ENCODE measurements around the gene MDC1. TPM values are rescaled to one million over a fixed set of nuclear protein-coding genes. Genes with fewer than 3 reads are reported as not detected.
A peak's percentile ranks its signal among the peaks of the same experiment; 100 is the strongest.
"Not testable (repeated sequence)": the region's sequence is repeated elsewhere in the genome, so short reads cannot be mapped to it uniquely, and the experiment has no call there.

The MDC1 gene
- total RNA-seq, 1 donor from 2014 or later = 25.2 TPM

DNA sequence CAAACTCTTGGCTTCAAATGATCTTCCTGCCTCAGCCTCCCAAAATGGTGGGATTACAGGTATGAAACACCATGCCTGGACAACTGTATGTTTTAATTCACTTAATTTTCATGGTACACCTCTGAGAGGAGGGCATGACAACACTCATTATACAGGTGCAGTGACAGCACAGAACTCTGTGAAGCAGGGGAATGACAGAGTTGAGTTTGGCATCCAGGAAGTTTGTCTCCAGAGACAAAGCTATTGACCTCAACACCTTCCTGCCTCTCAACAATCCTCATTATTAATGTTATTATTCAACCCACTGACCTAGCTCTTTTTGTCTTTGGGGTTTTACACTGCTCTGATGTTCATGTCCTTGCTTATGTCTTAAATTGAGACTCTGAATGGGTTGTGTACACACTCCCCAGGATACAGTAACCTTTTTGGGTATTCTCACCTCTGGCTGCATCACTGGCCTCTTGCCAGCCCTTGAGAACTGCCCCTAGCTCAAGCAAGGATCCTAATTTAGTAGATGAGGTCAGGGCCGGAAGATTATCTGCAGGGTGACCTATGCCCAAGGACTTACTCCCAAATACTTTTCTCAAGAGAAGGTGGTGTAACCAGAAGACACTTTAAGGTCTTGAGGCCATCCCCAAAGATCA lies 40.3 kb upstream of the MDC1 start:
- FAIRE-seq (no peak), DNase-seq (ENCODE audit: low read depth) (no peak)
- Histone ChIP-seq H3K4me1 (ENCODE audit: insufficient read depth, low read length) (peaks cover 30% of the 10 kb centered on the region), H3K36me3 (ENCODE audit: insufficient read depth, low read length) (no peaks in the 10 kb centered on the region), H3K27ac (ENCODE audit: low read depth, low read length) (peak overlapping the region; percentile 50), H3K9ac (ENCODE audit: low read length) (no peak overlapping the region), H4K20me1 (ENCODE audit: insufficient read depth, low read length) (no peaks in the 10 kb centered on the region), H2AFZ (ENCODE audit: low read depth, low read length) (no peak overlapping the region), H3K9me3 (ENCODE audit: insufficient read depth, low read depth, low read length) (no peaks in the 10 kb centered on the region), H3K27me3 (ENCODE audit: insufficient read depth, low read length) (no peaks in the 10 kb centered on the region), H3K79me2 (ENCODE audit: insufficient read depth, low read length) (no peaks in the 10 kb centered on the region), H3K4me2 (ENCODE audit: low read length) (no peak overlapping the region), H3K4me3 (ENCODE audit: insufficient read depth, low read depth, low read length) (no peak overlapping the region)
- H3K27me3 Mint-ChIP-seq (ENCODE audit: low read depth, unreplicated experiment) = no peaks in the 10 kb centered on the region
- peak overlapping the region; percentile 92 for H3K27ac Mint-ChIP-seq (ENCODE audit: unreplicated experiment)
- peaks cover 47% of the 10 kb centered on the region for H3K4me1 Mint-ChIP-seq (ENCODE audit: low read depth, unreplicated experiment)
- no peak overlapping the region for H3K4me3 Mint-ChIP-seq (ENCODE audit: unreplicated experiment)
- TF ChIP-seq, protein P1, sequence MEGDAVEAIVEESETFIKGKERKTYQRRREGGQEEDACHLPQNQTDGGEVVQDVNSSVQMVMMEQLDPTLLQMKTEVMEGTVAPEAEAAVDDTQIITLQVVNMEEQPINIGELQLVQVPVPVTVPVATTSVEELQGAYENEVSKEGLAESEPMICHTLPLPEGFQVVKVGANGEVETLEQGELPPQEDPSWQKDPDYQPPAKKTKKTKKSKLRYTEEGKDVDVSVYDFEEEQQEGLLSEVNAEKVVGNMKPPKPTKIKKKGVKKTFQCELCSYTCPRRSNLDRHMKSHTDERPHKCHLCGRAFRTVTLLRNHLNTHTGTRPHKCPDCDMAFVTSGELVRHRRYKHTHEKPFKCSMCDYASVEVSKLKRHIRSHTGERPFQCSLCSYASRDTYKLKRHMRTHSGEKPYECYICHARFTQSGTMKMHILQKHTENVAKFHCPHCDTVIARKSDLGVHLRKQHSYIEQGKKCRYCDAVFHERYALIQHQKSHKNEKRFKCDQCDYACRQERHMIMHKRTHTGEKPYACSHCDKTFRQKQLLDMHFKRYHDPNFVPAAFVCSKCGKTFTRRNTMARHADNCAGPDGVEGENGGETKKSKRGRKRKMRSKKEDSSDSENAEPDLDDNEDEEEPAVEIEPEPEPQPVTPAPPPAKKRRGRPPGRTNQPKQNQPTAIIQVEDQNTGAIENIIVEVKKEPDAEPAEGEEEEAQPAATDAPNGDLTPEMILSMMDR (IDR thresholded peaks at IDR 0.05; ENCODE audit: insufficient read depth, low read depth, low read length) = no peak
- TF ChIP-seq EZH2 (IDR thresholded peaks at IDR 0.05; ENCODE audit: insufficient read depth, low read length) = no peak
- no peaks in the 10 kb centered on the region for H3K9me3 Mint-ChIP-seq (ENCODE audit: unreplicated experiment)
- H3K36me3 Mint-ChIP-seq (ENCODE audit: low read depth, unreplicated experiment) = no peaks in the 10 kb centered on the region

- H3K4me1 ChIP-seq (ENCODE audit: insufficient read depth, low read length) = peaks cover 37% of the 10 kb centered on the region
- H3K36me3 Mint-ChIP-seq (ENCODE audit: low read depth, unreplicated experiment); H3K27me3 Mint-ChIP-seq (ENCODE audit: low read depth, unreplicated experiment); H2AFZ ChIP-seq (ENCODE audit: low read depth, low read length); H3K9me3 ChIP-seq (ENCODE audit: insufficient read depth, low read depth, low read length); H3K36me3 ChIP-seq (ENCODE audit: insufficient read depth, low read length); H3K4me3 ChIP-seq (ENCODE audit: insufficient read depth, low read depth, low read length); H4K20me1 ChIP-seq (ENCODE audit: insufficient read depth, low read length); FAIRE-seq; H3K4me3 Mint-ChIP-seq (ENCODE audit: unreplicated experiment); H3K4me2 ChIP-seq (ENCODE audit: low read length); DNase-seq (ENCODE audit: low read depth); H3K9ac ChIP-seq (ENCODE audit: low read length); H3K27ac ChIP-seq (ENCODE audit: low read depth, low read length); H3K9me3 Mint-ChIP-seq (ENCODE audit: unreplicated experiment); H3K27me3 ChIP-seq (ENCODE audit: insufficient read depth, low read length); H3K79me2 ChIP-seq (ENCODE audit: insufficient read depth, low read length); H3K27ac Mint-ChIP-seq (ENCODE audit: unreplicated experiment): not testable (repeated sequence)
- H3K4me1 Mint-ChIP-seq (ENCODE audit: low read depth, unreplicated experiment) = peaks cover 51% of the 10 kb centered on the region
Observed at GRCh38 chr6:30756405-30757003, 39.4 kb upstream of the MDC1 start.

DNA sequence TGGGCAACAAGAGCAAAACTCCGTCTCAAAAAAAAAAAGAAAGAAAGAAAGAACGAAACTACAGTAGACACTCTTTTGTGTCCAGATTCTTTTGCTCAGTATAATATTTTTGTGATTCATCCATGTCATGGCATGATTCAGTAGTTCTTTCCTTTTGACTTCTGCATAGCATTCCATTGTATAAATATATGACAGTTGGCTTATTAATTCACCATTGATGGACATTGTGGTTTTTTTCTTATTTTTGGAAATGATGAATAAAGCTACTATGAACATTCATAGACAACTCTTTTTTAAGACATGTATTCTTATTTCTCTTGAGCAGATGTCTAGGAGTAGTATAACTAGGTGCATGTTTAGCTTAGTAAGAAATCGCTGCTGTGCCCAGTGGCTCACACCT lies 37.5 kb upstream of the MDC1 start:
- peak; percentile 84 for DNase-seq (ENCODE audit: low read depth)
- Histone ChIP-seq H3K27me3 (ENCODE audit: insufficient read depth, low read length) (no peaks in the 10 kb centered on the region), H4K20me1 (ENCODE audit: insufficient read depth, low read length) (no peaks in the 10 kb centered on the region), H3K4me1 (ENCODE audit: insufficient read depth, low read length) (peaks cover 49% of the 10 kb centered on the region), H3K4me3 (ENCODE audit: insufficient read depth, low read depth, low read length) (no peak overlapping the region), H3K9ac (ENCODE audit: low read length) (peak overlapping the region; percentile 60), H3K4me2 (ENCODE audit: low read length) (peak overlapping the region; percentile 38), H3K27ac (ENCODE audit: low read depth, low read length) (peak overlapping the region; percentile 99), H2AFZ (ENCODE audit: low read depth, low read length) (no peak overlapping the region), H3K36me3 (ENCODE audit: insufficient read depth, low read length) (no peaks in the 10 kb centered on the region), H3K9me3 (ENCODE audit: insufficient read depth, low read depth, low read length) (no peaks in the 10 kb centered on the region), H3K79me2 (ENCODE audit: insufficient read depth, low read length) (no peaks in the 10 kb centered on the region)
- TF ChIP-seq EZH2 (IDR thresholded peaks at IDR 0.05; ENCODE audit: insufficient read depth, low read length) = no peak
- TF ChIP-seq, protein P1 (IDR thresholded peaks at IDR 0.05; ENCODE audit: insufficient read depth, low read depth, low read length) = no peak
- Mint-ChIP-seq H3K36me3 (ENCODE audit: low read depth, unreplicated experiment) (no peaks in the 10 kb centered on the region), H3K4me1 (ENCODE audit: low read depth, unreplicated experiment) (peaks cover 43% of the 10 kb centered on the region), H3K27ac (ENCODE audit: unreplicated experiment) (no peak overlapping the region), H3K4me3 (ENCODE audit: unreplicated experiment) (no peak overlapping the region), H3K27me3 (ENCODE audit: low read depth, unreplicated experiment) (no peaks in the 10 kb centered on the region), H3K9me3 (ENCODE audit: unreplicated experiment) (no peaks in the 10 kb centered on the region)
- FAIRE-seq = no peak

All from astrocyte (in vitro differentiated cells and primary cell).